GM20431 (cell line): Measurements from ENCODE around the gene IGFL3.
"Not testable (repeated sequence)": the region's sequence is repeated elsewhere in the genome, so short reads cannot be mapped to it uniquely, and the experiment has no call there.

ENCODE experiments used
- in situ Hi-C: fragments of 300-500 bp; cut with MseI, MboI; formaldehyde crosslinking; loops from one replicate; pipeline ENCODE4 v1.15.0; 2020; ENCODE audit warnings: low sequenced_read_pairs; ENCODE audit not compliant: unreplicated experiment

IGFL3 gene

DNA sequence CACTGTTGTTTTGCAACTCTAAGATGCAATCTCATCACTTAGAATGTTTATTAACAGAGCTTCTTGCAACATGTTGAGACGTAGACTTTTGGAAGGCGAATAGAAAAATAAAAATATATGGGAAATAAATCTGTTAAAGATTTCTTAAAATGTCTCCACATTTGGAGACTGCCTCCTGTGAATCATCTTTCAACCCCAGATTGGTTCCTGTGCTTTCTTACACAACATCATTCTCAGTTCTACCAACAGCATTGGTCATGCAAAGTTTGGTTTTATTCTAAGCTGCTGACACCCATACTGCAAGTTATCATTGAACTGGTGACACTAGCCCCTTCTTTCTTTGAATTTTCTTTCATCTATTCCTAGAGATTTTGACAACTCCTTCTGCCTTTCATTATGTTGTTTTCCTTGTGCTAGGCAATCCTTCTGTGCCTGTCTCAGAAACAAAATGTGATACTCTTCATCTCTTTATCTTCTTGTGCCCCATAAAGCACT lies 1.6 kb upstream of the IGFL3 start:
- in situ Hi-C loops: no loop called here

GRCh38 chr19:46125447-46125846 lies 959 bp upstream of the IGFL3 start:
- in situ Hi-C loops: no loop called here

DNA sequence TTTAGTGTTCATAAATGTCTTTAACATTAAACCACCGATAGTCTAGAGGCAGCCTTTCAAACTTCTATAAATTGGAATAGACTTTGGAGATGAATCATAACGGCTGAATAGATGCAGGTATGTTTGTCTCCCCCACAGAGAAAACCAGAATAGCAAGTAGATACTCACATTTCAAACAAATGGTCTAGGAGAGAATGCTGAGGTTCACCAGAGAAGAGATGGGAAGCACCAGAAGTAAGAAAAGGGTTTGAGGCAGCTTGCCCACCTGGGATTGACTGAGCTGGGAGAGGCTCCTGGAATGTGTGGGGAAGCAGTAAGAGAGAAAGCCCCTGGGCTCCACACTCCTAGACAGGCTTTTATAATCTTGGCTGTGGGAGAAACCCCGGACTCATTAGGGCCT lies 6.4 kb downstream of the IGFL3 start:
- in situ Hi-C loops: no loop called here

DNA sequence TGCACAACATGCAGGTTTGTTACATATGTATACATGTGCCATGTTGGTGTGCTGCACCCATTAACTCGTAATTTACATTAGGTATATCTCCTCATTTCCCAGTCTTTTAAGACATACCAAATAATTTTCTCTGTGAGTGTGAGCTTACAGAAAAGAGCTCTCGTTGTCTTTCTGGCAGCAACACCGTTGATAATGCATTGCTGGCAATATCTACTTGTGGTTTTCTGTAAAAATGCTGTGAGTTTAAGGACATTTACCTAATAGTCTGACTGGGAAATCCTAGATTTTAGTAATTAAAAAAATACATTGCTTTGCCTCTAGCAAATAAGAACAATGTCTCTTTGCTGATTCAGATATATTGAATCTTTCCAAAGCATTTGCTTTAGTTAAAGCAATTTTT lies 8.4 kb downstream of the IGFL3 start:
- in situ Hi-C loops: no loop called here

GRCh38 chr19:46115396-46116106 lies 8.9 kb downstream of the IGFL3 start:
- in situ Hi-C loops: no loop called here

GRCh38 chr19:46113726-46114125 lies 10.8 kb downstream of the IGFL3 start:
- in situ Hi-C loops: no loop called here

GRCh38 chr19:46112527-46112926 lies 12.0 kb downstream of the IGFL3 start:
- in situ Hi-C loops: no loop called here

DNA sequence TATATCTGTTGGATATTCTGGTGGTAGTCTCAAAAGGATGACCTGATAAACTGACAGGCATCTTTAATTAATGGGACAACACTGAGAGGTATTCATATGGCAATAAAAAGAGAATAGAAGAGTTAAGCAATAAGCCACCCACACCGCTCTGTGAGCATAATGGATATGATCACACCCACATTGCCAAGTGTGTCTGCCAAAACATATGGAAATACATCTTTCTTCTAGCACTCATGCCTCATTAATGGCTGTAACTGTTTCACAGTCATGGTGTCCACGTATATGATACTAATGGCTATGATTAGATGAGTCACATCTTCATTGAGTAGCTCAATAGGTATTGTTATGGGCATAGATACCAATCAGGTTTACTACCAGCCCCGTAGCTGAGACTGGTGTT lies 13.1 kb downstream of the IGFL3 start:
- in situ Hi-C loops: no loop called here

GRCh38 chr19:46109876-46110275 lies 14.6 kb downstream of the IGFL3 start:
- in situ Hi-C loops: no loop called here

- in situ Hi-C loops: no loop called here
Observed at GRCh38 chr19:46107371-46107770, 17.1 kb downstream of the IGFL3 start.

- in situ Hi-C loops: not testable (repeated sequence)
Observed at GRCh38 chr19:46102333-46102732, 22.2 kb downstream of the IGFL3 start.

DNA sequence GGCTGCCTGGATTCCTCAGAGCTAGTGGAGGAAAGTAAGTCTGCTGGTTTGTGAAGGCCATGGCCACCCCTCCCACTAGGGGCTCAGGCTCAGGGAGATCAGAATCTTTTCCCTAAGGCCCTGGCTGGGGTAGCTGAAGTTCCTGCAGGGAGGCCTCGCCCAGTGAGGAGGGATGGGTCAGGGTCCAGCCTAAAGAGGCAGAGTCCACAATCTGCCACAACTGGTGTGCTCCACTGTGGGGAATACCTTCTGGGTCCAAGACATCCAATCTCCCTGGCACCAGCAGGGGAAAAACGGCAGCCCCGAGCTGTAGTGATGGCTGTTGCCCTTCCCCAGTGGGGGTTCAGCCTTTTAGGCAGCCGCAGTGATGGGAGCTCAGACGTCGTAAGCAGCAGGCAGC lies 23.2 kb downstream of the IGFL3 start:
- in situ Hi-C loops: no loop called here

GRCh38 chr19:46100344-46100743 lies 24.1 kb downstream of the IGFL3 start:
- in situ Hi-C loops: no loop called here

GRCh38 chr19:46090444-46090843 lies 34.0 kb downstream of the IGFL3 start:
- in situ Hi-C loops: no loop called here

DNA sequence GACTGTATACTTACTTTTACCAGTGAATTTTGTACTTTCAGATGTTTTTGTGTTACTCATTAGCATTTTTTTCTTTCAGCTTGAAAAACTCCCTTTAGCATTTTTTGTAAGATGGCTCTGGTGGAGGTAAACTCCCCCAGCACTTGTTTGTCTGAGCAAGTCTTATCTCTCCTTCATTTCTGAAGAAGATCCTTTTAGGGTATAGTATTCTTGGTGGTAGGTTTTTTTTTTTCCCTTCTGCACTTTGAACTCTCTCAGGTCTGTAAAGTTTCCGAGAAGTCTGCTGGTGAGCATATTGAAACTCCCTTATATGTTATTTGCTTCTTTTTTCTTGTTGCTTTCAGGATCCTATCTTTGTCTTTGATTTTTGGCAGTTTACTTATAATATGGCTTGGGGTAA lies 35.1 kb downstream of the IGFL3 start:
- in situ Hi-C loops: no loop called here

DNA sequence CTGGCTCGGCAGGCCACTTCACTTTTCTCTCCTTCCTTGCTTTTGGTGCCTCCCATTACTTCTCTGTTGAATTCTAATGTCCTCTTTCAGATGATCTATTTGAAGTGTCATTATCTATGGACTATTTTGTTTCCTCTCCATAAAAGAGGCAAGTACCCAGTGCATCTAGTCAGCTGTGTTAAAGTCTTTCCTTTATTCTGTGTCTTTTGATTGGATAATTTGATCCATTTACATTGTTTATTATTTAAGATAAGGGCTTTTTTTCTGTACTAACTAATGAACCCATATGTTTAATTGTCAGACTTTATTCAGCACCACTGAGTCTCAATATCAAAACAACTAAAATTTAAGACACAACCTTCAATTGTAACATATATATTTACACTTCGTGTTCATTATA lies 36.4 kb downstream of the IGFL3 start:
- in situ Hi-C loops: no loop called here

DNA sequence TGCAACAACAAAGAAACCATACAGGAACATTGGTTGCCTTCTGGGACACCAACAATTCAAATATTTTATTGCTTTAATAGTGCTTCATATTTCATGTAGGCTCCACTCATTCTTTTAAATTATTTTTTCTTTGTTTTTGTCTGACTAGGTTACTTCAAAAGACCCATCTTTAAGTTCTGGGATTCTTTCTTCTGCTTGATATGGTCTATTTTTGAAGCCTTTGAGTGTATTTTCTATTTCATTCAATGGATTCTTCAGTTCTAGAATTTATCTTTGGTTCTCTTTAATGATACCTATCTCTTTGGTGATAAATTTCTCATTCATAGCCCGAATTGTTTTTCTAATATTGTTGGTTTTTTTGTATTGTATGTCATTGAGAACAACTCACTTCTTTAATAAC lies 38.6 kb downstream of the IGFL3 start:
- in situ Hi-C loops: no loop called here

- in situ Hi-C loops: no loop called here
Observed at GRCh38 chr19:46082728-46083050, 41.8 kb downstream of the IGFL3 start.

GRCh38 chr19:46081928-46082727 lies 42.4 kb downstream of the IGFL3 start:
- in situ Hi-C loops: no loop called here

- in situ Hi-C loops: no loop called here
Observed at GRCh38 chr19:46080561-46080960, 43.9 kb downstream of the IGFL3 start.

DNA sequence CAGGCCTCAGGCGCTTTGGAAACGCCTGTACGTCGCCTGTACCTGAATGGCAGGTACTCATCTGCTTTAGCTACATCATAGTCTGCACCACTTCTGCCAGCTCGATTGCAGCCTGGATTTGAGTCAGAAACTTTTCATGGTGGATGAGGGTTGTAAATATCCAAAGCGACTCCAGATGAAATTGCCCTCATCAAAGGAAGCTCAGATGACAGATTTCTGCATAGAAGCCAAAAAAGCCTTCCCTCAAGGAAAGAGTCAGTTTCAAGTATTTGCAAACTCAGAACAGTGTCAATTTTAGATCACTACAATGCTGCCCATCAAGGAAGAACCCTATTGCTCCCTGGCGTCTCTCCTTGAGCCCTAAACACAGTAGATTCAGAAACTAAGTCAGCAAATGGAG lies 44.9 kb downstream of the IGFL3 start:
- in situ Hi-C loops: loop anchor here (10.0 kb wide), 1 partner anchor 115 kb away; no protein-coding TSS in a partner anchor
